GM19455 (cell line): ENCODE data around the gene CSMD2.

Experiments used
- ATAC-seq: cut with Tn5 transposase; IDR thresholded peaks from one replicate; pipeline ENCODE4 v1.9.1; 2021; ENCODE audit not compliant: unreplicated experiment

Gene CSMD2

DNA sequence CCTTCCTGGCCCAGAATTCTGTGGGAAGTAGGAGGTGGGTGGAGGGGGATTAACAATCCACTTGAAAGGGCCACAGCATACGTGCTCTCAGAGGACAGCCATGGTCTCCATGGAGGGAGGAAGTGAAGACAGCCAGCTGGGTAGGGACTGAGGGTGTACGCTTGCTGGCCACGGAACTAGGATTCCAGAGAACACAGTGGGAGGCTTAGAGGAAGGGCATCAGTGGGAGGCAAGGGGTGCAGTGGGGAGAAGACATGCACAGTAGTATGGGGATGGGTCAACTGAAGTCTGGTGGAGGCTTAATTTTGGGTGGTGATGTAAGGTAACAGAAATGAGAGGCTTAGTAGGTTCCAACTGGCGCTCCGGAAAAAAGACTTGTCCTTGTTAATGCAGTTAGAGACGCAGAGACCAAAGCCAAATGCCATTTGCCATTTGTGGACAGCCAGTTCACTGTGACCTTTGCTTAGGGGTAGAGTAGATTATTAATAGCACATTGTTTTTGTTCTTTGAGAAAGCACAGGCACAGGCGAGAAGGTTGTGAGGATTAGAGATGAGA is 589.6 kb downstream of the CSMD2 start:
- ATAC-seq = no peak

DNA sequence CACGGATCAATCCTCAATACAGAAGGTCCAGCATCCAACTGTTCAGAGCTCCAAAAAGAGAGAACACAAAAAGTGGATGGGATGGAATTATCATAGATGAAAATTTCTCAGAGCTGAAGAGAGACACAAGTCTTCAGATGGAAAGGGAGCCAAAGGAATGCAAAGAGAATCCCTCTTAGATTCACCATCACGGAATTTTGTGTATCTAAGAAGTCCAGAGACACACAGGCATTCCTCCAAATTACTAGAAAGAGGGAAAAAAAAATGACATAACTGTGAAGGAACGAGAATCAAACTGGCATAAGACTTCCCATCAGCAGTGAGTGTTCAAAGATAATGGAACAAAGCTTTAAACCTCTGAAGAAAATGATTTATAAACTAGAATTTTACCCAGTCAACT is 591.4 kb downstream of the CSMD2 start:
- no peak for ATAC-seq

DNA sequence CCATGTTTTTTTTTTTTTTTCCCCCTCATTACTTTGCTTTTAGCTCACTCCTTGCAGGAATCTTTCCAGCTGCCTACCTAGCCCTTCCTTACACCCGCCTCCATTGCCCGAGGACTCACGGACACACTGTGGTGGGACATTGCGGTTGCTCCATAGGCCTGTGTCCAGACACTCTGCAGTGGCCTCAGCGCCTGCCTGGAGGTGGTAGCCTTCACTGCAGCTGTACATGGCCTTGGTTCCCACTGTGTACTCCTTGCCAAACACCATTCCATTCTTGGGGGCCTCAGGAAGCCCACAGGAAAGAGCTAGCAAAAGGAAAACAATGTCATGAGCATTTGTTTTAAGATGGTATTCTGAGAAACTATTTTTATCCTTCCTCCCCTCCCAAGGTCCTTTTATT is 592.6 kb downstream of the CSMD2 start:
- no peak for ATAC-seq

DNA sequence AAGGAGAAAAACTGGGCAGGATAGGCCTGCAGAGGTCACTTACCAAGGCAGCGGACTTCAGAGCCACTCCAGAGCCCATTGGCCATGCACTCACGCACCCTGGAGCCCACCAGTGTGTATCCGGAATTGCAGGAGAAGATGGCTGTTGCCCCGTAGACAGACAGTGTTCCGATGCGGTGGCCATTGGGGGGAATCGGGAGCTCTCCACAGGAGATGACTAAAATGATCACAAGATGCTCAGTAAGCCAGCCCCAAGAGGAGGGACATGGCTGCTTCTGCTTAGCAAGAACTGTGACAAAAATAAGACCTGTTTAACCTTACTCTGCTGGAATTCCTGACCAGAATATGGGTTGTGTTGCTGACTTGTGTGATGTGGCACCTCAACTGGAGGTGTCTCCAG is 595.7 kb downstream of the CSMD2 start:
- ATAC-seq = no peak

DNA sequence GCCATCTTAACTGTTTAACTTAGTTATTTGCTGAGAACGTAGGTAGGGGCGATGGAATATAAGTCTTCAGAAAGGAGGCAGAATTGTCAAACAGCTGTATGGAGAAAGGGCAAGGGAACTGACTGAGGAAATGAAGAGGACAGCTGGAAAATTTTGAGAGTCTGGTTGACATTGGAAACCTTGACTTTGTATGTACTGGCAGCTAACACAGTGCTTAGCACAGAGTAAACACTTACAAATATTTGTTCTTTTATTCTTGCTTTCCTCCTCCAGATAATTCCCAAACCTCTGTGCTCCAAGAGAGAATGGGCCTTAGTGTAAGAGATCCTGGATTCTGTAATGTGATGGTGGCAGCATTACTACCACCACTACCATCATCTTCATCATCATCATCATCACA is 601.3 kb downstream of the CSMD2 start:
- ATAC-seq = no peak

DNA sequence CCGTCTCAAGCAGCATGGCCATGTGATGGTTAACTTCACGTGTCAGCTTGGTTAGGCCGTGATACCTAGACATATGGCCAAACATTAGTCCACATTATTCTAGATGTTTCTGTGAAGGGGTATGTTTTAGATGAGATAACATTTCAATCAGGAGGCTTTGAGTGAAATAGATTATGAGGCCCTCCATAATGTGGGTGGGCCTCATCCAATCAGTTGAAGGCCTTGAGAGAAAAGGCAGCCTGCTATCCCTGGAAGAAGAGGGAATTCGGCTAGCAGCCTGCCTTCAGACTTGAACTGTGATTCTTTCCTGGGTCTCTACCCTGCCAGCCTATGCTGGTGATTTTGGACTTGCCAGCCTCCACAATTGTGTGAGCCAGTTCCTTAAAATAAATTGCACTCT is 602.5 kb downstream of the CSMD2 start:
- no peak for ATAC-seq

DNA sequence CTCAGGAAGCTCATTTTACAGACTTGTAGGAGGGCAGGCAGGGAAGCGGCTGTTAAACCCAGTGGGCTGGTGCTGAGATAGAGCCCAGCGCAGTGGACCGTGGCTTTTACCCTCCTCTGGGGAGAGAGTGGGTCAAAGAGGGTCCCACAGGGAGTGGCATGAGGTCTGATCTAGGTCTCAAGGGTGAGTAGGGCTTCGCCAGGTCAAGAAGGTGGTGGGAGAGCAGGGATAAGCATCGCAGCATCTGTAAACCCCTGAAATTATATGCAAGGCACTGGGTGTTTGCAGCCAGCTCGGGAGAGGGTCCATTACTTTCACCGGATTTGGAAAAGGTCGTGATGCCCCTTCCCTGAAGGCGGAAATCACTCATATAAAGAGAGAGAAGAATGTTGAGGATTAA is 603.5 kb downstream of the CSMD2 start:
- no peak for ATAC-seq

DNA sequence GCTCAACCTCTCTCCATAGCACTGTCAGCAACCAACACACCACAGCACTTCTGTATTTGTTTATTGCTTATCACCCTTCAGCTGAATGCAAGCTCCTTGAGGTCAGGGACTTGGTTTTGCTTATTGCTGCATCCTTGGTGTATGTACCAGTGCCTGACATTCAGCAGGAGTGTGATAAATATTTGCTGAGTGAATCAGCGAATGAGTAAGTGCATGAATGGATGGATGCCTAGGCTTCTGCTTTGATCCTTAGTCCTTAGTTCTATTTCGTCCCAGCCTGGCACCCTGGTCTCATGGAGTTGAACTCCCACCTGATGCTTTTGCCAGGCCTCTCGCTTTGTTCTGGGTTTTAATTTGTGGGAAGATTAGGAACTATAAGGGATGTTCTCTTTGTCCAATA is 604.4 kb downstream of the CSMD2 start:
- no peak for ATAC-seq

DNA sequence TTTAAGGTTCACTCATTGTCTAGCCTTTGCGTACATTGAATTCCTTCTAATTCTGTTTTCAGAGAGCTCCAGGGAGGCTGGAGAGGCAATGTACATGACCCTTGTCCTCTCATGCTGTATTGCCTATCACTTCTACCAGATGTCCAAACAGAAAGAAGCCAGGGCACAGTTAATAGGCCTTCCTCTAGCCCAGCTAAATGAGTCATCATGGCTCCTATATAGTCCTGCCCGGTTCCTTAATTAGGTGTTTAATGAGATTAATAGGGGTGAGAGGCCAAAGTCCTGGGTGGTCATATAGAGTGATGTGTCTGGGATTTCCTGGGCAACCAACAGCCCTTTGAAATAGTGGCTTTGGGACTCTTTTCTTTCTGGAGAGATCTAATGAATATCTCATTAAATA is 616.3 kb downstream of the CSMD2 start:
- no peak for ATAC-seq

DNA sequence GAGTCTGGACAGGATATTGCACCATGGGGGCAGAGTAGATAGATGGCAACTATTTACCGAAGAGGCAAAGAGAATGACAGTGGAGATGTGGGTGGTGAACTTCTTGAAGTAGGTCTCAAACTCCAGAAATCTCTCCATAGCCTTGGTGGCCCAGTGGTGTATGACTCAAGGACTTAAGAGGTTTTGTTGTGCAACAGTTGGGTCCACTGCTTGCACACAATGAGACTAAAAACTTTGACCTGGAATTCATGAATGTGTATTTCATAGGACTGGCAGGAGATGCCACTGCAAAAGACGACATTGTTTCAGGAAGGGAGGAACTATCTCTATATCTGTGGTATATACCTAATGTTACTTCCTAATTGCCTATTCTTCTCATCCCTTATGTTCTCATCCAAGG is 616.7 kb downstream of the CSMD2 start:
- no peak for ATAC-seq

DNA sequence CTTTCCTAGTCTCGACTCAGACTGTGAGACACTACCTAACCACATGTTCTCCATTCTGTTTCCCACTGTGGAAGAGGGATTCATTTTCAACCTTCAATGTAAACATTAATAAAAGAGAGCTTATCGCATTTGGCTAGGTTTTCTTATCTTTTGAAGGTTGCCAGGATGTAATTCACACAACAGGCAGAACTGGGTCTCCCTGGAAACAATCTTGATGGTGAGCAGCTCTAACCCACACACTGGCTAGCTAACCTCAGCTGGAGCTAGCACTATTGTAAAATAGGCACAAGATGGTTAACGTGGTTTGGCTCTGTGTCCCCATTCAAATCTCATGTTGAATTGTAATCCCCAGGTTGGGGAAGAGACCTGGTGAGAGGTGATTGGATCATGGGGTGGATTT is 617.5 kb downstream of the CSMD2 start:
- ATAC-seq = no peak

DNA sequence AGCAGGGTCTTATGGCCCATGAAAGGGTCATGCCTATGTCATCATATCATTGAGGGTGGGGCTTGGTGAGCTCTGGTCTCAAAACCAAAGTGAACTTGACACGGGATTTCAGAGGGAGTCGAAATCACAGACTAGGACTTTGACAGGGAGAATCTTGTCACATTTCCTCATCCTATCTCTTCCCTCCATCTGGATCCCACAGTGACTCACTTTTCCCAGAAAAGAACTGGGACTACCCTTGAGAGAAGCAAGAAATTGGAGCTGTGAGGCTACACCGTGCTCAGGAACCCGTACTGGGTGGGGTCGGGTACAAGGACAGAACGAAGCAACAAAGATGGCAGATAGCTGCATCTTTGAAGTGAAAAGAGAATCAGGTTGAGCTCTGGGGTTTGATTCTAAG is 623.1 kb downstream of the CSMD2 start:
- ATAC-seq = no peak

DNA sequence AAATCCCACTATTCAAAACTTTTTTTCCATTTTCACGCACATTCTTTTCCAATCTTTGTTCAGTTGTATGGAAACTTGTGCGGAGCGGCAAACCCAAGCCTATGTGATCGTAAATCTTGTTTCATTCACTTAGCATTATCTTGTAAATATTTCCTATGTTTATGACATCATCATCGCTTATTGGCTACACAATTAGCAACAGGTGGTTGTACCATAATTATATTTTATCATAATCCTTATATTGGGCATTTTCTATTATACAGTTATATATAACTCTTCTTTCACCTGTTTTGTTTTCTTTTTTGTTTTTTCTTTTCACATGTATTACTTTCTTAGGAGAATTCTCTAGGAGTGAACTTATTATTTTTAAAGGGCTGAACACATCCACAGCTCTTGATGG is 627.1 kb downstream of the CSMD2 start:
- no peak for ATAC-seq

DNA sequence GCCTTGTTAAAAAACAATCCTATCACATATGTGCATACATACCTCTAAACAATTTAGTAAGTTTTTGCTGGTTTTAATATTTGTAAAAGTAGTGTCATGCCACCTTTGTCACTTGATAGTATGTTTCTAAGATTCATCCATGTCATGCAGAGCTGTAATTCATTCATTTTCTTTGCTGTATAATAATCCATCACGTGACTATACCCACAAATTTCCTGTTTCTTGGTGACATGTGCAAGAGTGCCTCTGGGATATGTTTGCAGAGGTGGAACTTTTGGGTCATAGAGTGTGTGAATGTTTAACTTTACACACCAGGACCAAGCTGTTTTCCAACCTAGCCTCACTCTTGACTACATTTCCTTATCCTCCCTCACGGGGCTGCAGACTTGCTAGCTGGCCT is 629.7 kb downstream of the CSMD2 start:
- ATAC-seq = no peak

DNA sequence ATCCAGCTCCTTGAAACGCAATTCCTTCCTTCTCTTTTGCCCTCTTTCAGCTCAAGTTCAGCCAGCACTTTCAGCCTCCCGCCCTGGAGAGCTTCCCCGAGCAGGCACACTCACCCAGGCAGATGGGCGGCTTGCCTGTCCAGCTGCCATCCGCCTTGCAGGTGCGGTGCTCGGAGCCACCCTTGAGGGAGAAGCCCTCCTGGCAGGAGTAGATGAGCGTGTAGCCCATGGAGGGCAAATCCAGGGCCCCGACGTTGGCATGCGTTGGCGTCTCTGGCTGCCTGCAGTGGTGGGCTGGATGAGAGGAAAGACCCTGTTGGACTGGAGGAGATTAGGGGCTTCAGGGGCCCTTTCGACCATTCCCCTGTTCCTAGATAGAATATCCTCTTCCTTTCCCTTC is 632.1 kb downstream of the CSMD2 start:
- ATAC-seq = no peak

DNA sequence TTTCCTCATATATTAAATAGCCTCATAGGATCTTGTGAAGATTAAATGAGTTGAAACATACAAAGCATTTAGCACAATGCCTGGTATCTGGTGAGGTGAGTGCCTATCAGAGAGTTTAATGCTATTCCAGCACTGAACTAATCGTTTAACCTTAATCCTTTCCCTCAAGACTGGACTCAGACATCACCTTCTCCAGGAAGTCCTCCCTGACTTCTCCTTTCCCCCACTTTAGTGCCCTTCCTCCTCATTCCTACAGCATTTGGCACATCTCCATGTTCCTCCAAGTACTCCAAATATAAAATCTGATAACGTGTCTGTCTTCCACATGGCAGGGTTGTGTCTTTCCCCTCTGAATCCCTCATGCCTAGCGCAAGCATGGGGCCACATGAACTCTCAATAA is 632.8 kb downstream of the CSMD2 start:
- ATAC-seq = no peak

DNA sequence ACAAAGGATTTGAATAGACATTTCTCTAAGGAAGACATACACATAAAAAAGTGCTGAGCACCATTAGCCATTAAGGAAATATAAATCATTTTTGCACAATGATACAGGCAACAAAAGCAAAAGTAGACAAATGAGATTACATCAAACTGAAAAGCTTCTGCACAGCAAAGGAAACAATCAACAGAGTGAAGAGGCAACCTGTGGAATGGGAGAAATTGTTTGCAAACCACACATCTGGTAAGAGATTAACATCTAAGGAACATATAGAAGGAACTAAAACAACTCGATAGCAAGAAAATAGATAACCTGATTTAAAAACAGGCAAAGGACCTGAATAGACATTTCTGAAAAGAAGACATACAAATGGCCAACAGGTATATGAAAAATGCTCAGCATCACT is 635.1 kb downstream of the CSMD2 start:
- no peak for ATAC-seq

DNA sequence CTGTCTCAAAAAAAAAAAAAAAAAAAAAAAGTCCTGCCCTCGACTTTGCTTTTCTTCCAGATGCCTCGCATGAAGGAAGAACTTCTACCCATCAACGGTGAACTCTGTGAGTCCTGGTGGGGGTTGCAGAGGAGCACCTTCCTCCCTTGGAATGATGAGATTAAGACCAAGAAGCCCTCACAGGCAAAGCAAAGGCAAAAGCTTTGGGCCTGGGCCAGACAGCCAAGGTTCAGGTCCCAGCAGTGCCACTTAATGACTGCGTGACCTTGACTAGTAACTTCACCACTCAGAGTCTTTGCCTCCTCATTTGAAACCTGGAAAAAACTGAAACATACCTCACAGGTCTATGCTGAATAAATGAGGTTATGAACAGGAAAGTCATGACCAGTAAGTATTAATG is 637.1 kb downstream of the CSMD2 start:
- ATAC-seq = no peak

DNA sequence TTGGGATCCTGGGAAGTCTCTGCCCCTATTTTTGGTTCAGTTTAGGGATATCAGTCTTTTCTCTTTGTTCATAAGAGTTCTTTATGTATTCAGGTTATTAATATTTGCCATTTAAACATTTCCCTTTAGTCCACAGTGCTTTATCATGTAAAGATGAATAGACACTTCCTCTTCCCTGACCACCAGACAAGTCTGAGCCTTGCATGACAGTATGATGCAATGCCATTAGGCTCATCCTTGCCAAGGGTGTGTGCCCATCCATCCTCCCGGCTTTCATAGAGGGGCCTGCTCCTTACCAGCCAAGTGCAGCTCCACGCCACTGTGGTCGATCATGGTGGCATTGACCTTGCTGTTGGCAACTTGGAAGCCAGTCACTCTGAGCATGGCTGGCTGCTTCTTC is 640.4 kb downstream of the CSMD2 start:
- no peak for ATAC-seq

DNA sequence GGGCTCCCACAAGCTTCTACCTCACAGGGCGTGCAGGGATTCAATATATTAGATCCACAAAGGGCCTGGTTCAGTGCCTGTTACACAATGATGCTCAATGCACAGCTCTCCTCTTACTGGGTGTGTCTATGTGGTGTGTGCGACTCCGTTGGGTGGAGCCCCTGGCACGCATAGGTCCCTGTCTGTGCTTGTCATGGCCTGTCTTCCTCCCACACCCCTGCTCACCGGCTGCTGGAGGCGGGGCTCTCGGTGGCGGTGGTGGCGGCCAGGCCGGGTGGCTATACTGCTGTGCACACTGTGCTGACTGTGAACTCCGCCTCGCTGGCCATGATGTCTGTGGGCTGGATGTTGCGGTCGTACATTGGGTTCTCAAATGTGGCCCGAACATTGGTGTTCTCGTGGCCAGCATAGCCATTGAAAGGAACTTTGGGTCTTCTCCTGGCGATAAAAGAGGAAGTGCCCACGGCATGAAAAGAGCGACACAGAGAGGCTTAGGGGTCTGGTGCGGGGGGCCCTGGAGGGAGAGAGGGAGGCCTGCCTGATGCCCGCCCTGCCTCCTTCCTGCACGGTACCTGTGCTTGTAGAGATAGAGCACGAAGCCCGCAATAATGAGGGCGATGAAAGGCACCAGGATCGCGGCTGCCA is 645.7 kb downstream of the CSMD2 start:
- no peak for ATAC-seq

DNA sequence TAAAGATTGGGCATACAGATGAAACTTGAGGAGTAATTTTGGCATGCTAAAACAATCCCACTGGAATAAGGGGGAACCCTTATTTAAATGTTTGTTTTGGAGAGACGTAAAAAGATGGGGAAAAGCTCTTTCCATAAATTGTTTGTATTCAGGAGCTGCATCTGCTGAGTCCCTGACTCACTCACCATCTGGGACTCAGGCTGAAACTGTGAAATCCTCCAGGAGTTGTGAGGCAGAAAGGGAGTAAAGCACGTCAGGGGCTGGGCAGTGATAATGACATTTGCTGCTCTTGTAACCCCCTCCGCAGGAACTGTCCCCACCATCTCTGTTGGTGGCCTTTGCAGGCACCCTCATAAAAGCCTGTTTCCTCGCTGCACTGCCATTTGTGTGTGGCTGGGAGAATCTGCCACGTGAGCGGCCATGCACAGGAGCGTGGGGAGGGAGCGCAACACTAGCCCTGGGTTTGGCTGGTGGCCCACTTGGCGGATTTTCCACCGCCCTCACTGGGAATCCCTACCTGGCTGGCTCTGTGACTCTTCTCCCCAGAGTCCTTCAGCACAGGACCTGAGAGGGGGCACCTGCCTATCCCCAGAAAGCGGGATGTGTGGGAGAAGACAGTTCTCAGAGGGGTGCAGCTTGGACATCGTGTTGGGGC is 647.3 kb downstream of the CSMD2 start:
- no peak for ATAC-seq

DNA sequence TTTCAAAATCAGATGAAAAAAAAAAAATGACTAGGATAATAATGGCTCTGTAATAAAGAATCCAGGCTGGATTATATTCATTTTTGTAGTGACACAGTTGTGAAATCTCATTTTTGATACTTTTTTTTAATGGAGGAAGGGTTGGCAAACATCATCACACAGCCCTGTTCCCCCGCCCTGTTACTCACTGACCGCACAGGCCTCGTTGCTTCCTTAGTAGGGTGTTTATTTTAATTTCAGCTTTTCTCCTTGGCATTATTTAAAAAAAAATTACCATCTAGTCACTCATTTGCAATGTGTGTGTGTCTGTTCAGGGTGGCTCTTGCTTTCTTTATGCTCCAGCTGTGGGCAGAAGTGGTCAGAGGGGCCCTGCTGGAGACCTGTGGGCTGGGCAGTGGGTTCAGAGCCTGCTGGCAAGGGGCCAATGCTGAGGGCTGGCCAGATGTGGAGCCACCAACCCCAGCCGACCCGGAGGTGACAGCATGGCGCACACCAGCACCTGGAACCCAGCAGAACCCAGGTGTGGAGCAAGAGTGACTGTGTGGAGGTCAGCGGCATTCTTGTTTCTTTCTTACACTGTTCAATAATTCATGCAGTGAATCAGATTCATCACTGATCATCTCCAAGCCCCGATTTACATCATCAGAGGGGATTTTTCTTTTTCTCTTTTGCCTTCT is 648.0 kb downstream of the CSMD2 start:
- no peak for ATAC-seq
